G401.6 (cell line): ENCODE measurements around the gene ZDHHC13.

ENCODE experiments used
- FAIRE-seq: peaks from 2 replicates; lab custom pipeline; 2012; peaks lifted over from hg19 to GRCh38; lab: Jason Lieb, UNC

The ZDHHC13 gene

DNA sequence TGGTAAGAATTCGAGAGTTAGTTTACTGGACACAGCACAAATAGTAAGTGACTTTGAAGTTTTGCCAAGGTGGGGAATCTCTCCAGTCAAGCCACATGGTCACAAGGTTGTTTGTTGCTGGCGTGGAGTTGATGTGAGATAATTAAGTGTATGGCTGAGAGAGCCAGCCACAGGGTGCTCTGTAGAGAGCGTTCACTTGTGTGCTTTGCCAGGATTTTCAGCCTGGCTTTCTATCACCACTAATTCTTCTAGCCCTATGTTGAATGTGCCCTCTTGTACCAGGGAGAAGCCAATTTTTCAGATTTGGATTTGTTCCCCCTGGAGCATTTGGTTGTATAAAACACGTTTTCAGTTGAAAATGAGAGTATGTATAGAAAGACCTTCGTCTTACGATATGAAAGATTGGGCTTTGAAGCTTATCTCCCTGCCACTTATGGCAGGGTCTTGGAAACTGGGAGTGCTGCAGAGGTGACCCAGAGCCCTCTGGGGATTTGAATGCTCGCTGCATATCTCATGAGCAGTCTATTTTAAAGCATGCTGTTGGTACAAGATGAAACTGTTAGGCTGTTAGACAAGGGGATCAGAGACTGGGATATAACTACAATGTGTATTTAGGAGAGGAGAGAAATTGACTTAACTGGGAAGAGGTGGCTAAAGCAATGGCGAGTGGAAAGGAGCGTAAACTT lies 56.2 kb downstream of the ZDHHC13 start:
- FAIRE-seq = no peak

DNA sequence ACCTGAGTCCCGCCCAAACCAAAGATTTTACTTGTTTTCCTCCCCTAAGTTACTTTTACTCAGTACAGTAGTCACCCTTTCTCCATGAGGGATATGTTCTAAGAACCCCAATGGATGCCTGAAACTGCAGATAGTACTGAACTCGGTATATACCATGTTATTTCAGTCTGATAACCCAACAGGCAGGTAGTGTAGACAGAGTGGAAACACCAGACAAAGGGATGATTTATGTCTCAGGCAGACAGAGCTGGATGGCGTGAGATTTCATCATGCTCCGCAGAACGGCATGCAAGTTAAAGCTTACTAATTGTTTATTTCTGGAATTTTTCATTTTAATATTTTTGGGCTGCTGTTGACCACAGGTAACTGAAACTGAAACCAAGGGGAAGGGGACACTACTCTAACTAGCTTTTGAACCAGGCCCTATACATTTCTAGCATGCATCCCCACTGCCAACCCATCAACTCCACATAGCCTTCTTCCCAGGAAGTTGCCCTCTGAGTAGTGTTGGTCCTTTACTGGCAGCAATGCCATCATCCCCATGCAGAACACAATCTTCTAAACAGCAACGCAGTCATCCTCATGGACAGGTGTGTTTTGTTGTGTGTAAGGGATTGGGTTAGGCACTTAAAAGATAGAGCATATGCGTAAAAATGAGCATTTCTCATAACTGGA lies 57.1 kb downstream of the ZDHHC13 start:
- no peak for FAIRE-seq

DNA sequence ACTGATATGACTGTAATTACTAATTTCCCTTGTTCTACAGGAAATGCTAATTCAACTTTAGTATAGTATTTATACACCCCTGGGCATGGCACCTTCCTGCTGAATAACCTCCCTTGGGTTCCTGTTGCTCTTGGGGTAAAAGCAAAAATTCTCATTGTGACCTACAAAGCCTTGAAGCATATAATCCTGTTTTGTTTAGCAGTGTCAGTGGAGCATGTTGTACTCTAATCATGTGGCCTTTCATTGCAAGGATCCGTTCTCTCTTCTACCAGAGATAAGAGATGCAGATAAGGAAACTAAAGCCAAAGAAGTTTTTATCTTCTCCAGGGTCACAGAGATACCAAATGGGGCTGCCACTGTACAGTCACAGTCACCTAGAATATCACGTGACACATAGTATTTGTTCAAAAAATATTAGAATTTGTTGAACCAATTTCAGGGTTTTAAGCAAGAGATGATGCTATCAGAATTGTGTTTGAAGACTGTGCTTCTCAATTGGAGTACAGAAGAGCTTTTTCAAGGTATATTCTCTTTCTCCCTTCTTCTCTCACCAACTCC lies 59.7 kb downstream of the ZDHHC13 start:
- no peak for FAIRE-seq

DNA sequence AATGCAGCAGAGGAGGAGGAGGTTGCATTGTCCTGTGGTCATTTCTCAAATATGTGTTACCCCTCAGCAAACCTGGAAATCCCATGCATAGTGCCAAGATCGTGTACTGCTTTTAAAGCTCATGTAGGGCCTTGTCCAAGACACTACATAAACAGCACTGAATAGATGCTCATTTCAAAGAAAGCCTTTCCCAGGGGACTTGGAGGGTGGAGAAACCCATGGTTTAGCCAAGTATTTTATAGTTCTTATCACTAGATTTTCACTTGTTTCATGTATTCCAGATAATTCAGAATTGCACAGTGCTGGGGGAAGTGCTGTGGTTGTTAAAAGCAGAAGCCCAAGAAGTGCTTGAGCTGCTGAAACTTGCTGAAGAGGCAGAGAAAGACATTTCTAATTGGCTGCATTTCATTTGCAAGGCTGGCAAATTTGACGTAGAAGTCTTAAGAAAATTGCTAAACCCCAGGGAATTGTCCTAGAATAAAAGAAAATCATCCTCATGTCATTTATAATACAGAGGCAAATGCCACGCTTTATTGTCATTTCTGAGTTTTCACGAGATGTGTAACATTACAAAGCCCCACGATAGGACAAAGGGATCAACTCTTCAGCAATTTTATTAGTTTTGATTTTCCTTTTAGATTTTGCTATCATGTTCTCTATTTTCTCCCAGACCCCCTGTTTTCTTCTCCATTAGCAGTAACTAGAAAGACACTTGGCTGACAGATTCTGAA lies 64.7 kb downstream of the ZDHHC13 start:
- FAIRE-seq = no peak

DNA sequence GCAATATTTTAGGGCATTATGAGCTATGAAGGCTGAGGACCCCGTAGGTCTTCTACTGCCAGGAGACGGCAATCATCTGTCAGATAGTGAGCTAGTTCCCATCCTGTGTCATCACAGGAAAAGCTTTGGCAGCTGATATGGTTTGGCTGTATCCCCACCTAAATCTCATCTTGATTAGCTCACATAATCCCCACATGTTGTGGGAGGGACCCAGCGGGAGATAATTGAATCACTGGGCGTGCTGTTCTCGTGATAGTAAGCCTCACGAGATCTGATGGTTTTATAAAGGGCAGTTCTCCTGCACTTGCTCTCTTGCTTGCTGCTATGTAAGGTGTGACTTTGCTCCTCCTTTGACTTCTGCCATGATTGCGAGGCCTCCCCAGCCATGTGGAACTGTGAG lies 66.7 kb downstream of the ZDHHC13 start:
- FAIRE-seq = no peak

DNA sequence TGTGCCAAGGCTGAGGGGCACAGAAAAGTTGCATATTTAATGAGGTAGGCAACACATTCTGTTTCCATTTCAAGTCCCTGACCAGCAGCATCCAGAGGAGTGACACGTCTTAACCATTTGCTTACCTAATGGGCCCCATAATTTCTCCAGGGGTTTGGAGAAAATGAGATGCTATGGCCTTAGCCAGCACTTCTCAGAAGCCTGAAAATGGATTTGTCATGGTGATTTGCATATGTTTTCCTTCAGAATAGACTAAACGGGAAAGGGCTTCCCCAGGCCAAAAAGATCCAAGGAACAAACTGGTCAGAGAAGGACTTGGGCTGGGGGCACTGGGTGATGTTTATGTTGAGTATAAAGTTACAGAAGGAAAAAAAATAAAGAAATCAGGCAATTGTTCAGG lies 68.1 kb downstream of the ZDHHC13 start:
- FAIRE-seq = no peak

DNA sequence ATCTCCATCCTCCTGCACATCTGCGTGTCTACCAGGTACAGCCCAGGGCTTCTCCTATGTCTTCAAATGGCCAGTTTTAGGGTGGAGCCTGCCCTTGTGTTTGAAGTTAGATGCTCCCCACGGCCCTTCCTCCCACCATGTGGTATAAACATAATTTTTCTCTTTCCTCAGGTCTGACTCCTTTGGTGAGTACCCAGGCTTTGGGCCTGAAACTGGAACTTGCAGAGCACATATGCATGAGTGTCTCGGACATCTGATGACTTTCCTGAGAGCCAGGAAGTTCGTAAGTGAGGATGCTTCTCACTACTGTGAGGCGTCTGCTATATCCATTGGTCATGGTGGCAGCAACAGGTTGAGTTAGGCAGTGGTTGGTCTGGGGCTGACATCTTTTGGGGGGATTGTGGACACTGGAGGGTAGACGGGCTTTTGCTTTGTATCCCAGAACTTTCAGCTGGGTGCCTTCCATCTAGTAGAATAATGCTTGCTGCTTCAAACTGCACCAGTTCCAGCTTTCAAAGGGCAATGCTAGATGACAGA lies 68.6 kb downstream of the ZDHHC13 start:
- no peak for FAIRE-seq

DNA sequence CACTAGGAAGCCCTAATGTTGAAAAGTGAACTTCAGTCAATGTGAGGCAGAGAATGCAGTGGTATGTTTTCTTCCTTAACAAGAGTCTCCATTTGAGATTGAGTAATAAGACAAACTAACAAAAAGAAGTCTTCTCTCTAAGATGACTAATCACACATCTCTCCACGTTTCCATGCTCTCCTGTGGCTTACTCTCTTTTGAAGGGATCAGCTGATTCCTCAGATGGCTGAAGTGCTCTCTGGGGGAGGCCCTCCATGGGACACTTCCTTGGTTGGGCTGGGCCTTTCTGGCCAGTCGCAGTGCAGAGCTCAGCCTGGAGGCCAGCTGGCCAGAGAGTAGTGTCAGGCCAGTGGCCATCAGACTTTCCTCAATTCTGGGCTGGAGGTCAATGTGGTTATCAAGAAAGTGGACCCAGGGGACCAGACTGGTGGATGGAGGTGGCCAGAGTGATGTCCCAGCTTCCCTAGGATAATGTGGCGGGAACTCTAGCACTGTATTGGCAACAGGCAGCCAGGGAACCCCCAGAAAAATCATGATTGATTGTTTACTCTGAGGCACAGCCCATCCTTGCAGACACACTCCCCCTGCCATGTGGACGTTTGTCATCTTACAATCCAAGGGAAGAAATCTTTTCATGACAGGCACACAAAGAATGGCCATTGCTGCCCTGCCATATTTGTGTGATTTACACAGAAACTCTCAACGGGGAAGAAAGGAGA lies 70.3 kb downstream of the ZDHHC13 start:
- no peak for FAIRE-seq

DNA sequence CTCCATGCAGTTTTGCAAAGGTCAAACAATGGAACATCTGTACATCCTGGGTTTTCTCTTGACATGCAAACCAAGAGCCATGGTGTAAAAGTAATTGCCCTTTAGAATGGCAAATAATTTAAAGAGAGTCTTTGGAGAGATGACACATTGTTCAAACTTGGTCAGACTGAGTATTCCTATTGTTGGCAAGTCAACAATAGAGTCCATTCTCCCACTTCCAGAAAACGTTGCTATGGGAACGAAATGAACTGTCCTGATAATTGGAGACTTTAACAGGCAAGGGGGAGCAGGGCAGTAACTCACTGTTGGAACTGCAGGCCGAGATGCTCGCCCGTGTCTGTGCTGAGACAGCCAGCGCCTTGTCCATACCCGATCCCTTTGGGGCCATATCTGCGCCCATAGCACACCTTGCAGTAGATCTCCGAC lies 70.9 kb downstream of the ZDHHC13 start:
- no peak for FAIRE-seq

DNA sequence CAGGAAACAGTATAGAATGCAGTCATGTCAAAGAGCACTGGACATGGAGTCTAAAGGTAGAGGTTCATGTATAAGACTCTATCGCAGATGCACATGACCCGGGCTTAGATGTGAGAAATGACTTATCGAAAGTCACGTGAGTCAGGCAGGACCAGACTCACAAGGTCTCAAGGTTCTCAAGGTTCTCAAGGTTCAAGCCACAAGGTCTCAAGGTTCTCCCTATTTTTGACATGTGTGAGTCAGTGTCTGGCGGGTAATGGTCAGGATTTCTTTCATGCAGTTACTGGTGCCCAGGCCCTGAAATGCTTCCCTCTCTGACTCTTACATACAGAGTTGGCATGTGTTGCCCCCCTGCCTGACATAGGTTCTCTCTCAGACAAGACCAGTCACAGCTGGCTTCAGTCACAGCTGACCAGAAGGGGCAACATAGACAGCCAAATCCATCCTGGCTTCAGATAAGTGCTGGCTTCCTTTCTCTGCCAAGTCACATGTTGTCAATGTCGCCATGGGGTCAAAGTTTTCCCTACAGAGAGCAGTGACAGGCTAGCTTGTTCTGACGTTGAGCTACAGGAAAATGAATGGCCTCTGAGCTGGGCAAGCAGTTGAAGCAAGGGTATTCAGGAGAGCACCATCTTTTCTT lies 74.7 kb downstream of the ZDHHC13 start:
- FAIRE-seq = no peak

DNA sequence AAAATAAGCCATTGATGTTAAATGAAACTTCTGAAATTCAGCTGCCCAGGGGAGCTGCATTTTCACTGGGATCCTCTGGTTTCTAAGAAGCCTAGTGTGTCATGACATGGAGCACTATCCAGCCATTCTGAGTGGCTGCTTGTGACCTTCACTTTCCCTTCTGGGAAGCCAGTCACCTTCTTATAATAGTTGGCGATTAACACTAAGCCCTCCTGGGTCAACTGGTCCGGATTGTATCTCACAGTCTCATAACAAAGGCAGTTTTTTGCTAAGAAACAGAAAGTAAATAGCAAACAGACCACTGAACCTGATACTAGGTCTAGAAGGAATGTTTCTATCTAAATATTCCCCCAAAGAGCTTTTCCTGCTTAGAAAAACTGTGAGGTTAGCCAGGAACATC lies 76.9 kb downstream of the ZDHHC13 start:
- FAIRE-seq = no peak

DNA sequence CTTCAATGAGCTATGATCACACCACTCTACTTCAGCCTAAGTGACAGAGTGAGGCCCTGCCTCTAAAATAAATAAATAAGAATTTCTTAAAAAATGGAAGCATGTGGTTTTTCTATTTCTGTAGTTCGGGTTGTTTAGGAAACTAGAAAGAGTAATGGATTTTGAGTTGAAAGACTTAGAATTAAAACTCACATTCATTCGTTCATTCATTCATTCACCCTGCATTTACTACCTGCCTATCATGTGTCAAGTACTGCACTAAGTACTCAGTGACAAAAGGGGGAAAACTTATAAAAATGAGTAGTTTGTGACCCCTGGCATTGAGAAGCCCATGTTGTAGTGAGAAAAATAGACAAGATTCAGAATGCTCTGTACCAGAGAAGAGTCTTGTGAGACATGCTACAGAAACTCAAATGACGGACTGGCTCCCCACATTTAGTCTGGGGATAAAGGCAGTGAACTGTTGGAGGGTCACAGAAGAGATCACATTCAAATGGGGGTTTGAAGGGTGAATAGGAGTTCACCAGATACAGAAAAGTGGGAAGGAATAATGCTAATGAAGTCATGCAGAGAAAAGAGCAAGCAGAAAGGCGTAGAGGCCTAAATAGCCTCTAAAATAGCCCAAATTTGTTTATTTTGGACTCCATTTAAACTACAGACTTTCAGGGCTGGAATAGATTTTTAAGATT lies 77.8 kb downstream of the ZDHHC13 start:
- no peak for FAIRE-seq

DNA sequence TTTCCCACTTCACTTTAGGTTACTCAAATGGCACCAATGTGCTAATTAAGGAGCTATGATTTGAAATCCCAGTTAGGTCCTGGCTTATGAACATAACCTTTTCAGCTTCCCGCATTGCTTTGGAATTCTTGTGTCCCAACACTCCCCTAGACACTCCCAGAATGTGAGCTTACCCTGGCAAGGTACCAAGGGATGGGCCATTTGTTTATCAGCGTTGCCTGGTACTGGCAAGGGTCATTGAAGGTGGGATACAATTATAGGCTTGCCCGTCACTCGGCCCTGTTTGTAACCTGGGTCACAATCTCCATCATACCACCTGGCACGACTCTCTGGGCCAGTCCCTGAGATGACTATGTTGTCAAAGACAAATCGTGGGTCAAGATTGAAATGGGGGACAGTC lies 79.5 kb downstream of the ZDHHC13 start:
- FAIRE-seq = no peak

DNA sequence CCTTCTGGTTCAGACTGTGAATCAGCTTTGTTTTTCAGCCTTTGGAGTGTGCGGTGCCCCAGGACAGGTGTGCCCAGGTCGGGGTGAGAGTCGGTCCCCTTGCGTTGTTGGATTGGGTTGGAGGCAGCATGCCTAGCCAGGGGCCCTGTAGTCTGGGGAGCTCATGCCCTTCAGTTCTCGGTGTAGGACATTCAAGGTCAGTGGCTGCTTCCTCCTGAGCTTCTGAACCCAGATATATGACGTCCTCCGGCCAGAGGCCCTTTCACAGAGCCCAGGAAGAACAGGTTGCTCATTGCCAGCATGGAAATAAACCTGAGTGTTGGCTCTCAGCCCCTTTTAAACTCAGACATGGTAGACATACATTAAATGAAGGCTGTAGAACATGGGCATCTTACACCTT lies 82.1 kb downstream of the ZDHHC13 start:
- FAIRE-seq = no peak

DNA sequence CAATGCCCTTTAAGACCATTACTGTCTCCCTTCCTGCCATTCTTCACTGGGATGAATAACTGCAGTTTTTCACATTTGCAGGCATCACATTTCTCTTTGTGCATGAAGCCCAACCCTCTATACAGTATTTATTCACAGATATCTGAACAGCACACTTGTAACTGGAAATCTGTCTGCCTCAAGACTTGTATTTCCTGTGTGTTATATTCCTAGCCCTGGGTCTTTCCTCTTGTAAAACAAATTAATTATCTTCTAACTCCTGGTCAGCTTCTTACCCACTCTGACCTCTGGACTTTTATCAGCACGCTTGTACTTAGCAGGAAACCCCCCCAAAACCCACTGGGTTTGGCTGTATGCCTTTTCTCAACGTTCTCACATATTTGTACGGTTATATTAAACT lies 82.8 kb downstream of the ZDHHC13 start:
- no peak for FAIRE-seq

DNA sequence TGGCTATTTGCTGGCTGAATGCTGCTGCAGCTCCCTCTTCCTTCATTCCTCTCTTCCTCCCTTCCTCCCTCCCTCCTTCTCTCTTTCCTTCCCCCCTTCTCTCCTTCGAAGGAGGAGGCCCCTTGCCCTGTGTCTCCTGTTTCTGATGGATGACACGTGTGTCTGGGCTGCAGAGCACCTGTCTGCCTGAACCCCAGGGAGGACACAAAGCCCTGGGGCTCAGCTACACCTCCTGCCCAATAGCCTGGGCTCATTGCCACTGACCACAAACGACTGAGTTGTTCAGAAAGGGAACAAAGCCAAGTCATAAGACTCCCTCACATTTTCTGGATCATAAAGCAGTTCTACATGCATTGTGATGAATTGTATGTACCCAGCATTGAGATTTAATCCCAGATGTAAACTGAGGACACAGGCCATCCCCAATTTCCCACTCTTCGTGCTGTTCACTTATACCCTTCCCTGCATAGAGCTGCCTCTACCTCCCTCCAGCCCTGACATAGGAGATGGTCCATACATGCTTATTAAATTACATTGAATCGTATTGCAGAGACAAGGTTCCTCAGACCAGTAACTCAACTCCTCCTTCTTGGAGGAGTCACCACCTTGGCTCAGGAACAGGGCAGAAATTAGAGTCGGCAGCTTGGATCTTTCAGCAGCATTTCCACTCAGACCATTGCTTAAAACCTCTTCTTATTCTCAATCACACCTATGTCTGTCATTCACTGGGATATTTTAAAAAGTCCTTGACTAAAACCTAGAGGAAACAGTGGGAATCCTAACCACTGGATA lies 83.6 kb downstream of the ZDHHC13 start:
- no peak for FAIRE-seq

DNA sequence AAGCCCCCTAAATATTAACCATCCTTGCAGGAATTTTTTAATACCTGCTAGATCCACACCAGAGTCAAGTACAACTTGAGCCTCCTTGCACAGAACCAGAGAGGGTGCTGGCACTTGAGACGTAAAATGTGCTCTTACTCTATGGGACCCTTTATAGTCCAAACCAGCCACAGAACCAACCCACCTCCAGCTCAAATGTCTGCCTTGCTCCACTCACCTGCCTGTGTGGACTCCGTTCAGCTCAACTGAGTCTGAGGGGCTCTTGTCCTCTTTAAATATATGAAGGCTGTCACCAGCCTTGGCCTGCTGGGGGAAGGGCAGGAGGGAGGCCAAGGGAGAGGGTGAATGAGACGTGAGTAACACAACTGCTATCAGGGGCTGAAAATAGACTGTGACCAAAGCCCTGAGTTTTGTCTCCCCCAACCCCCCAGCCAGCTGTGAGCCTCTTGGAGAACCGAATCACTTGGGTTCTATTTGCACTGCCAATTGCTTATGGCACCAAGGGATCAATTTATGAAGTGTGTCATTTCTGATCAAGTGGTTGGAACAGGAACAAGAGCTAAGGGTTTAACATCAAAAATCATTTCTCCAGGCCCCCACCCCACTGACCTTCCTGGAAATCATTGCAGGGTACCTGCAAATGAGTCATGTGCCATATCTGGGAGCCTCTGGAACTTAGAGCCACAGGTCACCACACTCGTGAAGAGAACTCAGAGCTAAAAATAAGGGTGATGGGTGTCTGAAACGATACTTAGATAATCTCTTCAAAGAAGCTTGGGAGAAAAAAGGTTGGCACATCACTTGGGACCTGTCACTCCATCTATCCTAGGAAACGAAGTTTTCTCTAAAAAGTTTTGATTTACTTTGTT lies 85.0 kb downstream of the ZDHHC13 start, which contains the start of gene CSRP3:
Gene CSRP3, minus strand, starts transcription at position 247 of the 869 bp plus-strand sequence. CDS start 9,535 bp downstream, outside the sequence.
- FAIRE-seq = no peak

DNA sequence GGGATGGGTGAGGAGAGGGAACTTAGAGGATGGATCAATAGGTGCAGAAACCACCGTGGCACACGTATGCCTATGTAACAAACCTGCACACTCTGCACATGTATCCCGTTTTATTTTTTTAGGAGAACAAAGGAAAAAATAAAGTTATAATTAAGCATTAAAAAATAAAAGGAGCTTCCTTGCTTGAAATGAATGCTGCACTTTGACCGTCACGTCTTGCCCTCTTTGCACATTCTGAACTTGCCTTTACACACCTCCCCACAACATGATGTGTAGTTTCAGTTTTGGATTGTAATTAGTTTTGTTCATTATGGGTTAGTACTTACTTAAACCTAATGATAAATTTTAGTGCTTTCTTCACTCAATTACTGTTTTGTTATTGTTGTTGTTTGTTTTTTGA lies 87.9 kb downstream of the ZDHHC13 start:
- FAIRE-seq = no peak

DNA sequence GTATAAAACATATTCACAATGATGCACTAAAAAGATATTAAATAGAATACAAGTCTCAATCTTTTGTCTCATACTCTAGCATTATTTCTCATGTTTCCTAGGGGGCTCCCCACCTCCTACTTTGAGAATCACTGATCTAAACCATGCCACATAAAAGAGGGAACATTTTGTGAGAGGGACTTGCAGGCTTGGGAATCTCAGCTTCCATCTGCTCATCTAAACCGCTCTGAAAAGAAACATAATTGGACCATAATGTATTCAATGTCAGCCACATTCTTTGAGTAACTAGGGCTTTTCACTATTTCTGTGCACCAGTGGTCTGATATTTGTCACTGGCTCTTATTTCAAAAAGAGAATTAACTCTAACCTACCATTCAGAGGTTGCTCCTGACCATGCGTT lies 91.2 kb downstream of the ZDHHC13 start:
- FAIRE-seq = no peak
